Psoas muscle (tissue), 8 donors: Measurements from ENCODE around the gene PI4KA. TPM values are rescaled to one million over a fixed set of nuclear protein-coding genes. Genes with fewer than 3 reads are reported as not detected.

ENCODE experiments used
- ATAC-seq, 4 donors: fragments of 200-7000 bp; cut with Tn5 transposase; one replicate each; pipeline ENCODE4 v1.9.1; 2020; ENCODE audit warnings: moderate library complexity in 3 of 4, mild to moderate bottlenecking in 2 of 4
- DNase-seq, 2 donors: peaks; one replicate each; pipeline ENCODE4 v3.0.0-alpha.2; 2020
- H3K27ac ChIP-seq: fragments of 200-600 bp; one replicate; pipeline ENCODE4 v1.8.0; 2022
- H3K27me3 ChIP-seq, 3 donors: fragments of 200-600 bp in 1 of 3; one replicate each; pipeline versions ENCODE4 v1.6.1 to v1.8.0; 2013 to 2022; ENCODE audit warnings: low read length in 2 of 3, mild to moderate bottlenecking in 2 of 3, moderate library complexity in 1 of 3; ENCODE audit not compliant: insufficient read depth in 3 of 3
- H3K36me3 ChIP-seq, 2 donors: fragments of 200-600 bp in 1 of 2; one replicate each; pipeline versions ENCODE4 v1.6.1 to v1.8.0; 2013 to 2022; ENCODE audit warnings: low read depth in 1 of 2, mild to moderate bottlenecking in 1 of 2, moderate library complexity in 1 of 2; ENCODE audit not compliant: insufficient read depth in 1 of 2
- H3K4me1 ChIP-seq: fragments of 200-600 bp; one replicate; pipeline ENCODE4 v1.8.0; 2022
- H3K4me3 ChIP-seq: fragments of 200-600 bp; one replicate; pipeline ENCODE4 v1.8.0; 2022; ENCODE audit warnings: mild to moderate bottlenecking
- H3K9me3 ChIP-seq: fragments of 200-600 bp; one replicate; pipeline ENCODE4 v1.8.0; 2022
- CTCF ChIP-seq: fragments of 200-600 bp; IDR thresholded peaks from one replicate; pipeline ENCODE4 v1.8.0; 2022; ENCODE audit warnings: antibody characterized with exemption
- WGBS, 3 donors: extraction: QIAGEN DNeasy Blood & Tissue Kit; methylation state at CpG; one replicate each; pipeline versions ENCODE4 v1.1.6 to v1.1.7; 2013; 5-methylcytosine and 5-hydroxymethylcytosine counted together
- intact Hi-C, 2 donors: fragments of 100-400 bp; cut with DNase I; formaldehyde crosslinking; loops; one replicate each; pipeline versions ENCODE4 v1.11.0 to v1.14.2; 2022
- polyA plus RNA-seq, 3 donors: library from polyadenylated mRNA; stranded (reverse); fragments of 200-250 nt; gene quantifications; one replicate each; pipeline ENCODE4 v1.2.3, GENCODE V29; 2013
- total RNA-seq, 4 donors: library from RNA; stranded (reverse); fragmentation: NEBNext Ultra II Directional in 2 of 4; extraction: Animal tissue kit (Norgen Biotek cat#: 25700) in 2 of 4; gene quantifications; one replicate each; pipeline versions ENCODE4 v1.2.1 to v1.2.4, GENCODE V29; 2021 to 2023
- donor health status: healthy with polysubstance abuse.
- donor health status: DM: no; HTN: no; CAD: no; lungs with moderate emphysema.
- donor health status: Bipolar disorder and iron deficiency.
- donor health status: healthy.
- donor health status: DM: yes; HTN: yes; CAD: no.
- donor health status: DM: no; HTN: no; CAD: no.
- donor health status: DM: no; HTN: no; CAD: no.
- donor health status: DM: yes; HTN: yes; CAD: no.

Gene PI4KA
- total and polyA plus RNA-seq, 7 donors, result 22.7 to 52.6 (median 41.0) TPM

- Histone ChIP-seq H3K9me3 (no peaks in the 10 kb centered on the region), H3K27ac (no peak overlapping the region), H3K4me3 (no peak overlapping the region), H3K36me3 (peaks cover 3 to 24% of the 10 kb centered on the region in 2 donors), H3K4me1 (peaks cover 3% of the 10 kb centered on the region), H3K27me3 (no peaks in the 10 kb centered on the region)
- DNase-seq (no peak), ATAC-seq (no peak)
- intact Hi-C loops, result no loop called here
- TF ChIP-seq CTCF, result no peak
- WGBS, 3 donors, result 97 to 98% (median 97%) methylated on average over 2 of the region's 2 CpGs
Measured at GRCh38 chr22:20836987-20837823, 21.4 kb downstream of the PI4KA start.

- intact Hi-C loops, result no loop called here
- ATAC-seq, result no peak
- Histone ChIP-seq H3K4me1 (no peaks in the 10 kb centered on the region), H3K4me3 (no peak overlapping the region), H3K9me3 (no peaks in the 10 kb centered on the region), H3K36me3 (peaks cover 3 to 48% of the 10 kb centered on the region in 2 donors), H3K27me3 (no peaks in the 10 kb centered on the region), H3K27ac (no peak overlapping the region)
- 93 to 98% (median 95%) methylated on average over 3 of the region's 3 CpGs for WGBS, 3 donors
- TF ChIP-seq CTCF, result no peak
- DNase-seq, result no peak
Measured at GRCh38 chr22:20834725-20835124, 23.9 kb downstream of the PI4KA start.

- no peak for TF ChIP-seq CTCF
- intact Hi-C loops, result no loop called here
- Histone ChIP-seq H3K27ac (no peak overlapping the region), H3K4me3 (no peak overlapping the region), H3K4me1 (no peaks in the 10 kb centered on the region), H3K27me3 (no peaks in the 10 kb centered on the region), H3K9me3 (no peaks in the 10 kb centered on the region), H3K36me3 (peaks cover 3 to 53% of the 10 kb centered on the region in 2 donors)
- ATAC-seq, result no peak
- whole genome bisulfite sequencing, 3 donors, result 84 to 93% (median 89%) methylated on average over 3 of the region's 3 CpGs
- DNase-seq, result no peak
Measured at GRCh38 chr22:20834206-20834605, 24.4 kb downstream of the PI4KA start.

GRCh38 chr22:20833225-20833665 lies 25.4 kb downstream of the PI4KA start:
- H3K9me3 ChIP-seq, result no peaks in the 10 kb centered on the region
- no peak for TF ChIP-seq CTCF
- peaks cover 3 to 62% of the 10 kb centered on the region in 2 donors for H3K36me3 ChIP-seq
- no peaks in the 10 kb centered on the region for H3K27me3 ChIP-seq
- ATAC-seq (no peak), DNase-seq (no peak)
- no peaks in the 10 kb centered on the region for H3K4me1 ChIP-seq
- WGBS, 3 donors, result 97 to 98% (median 98%) methylated on average over 6 of the region's 6 CpGs
- intact Hi-C loops, result no loop called here
- no peak overlapping the region for H3K27ac ChIP-seq
- H3K4me3 ChIP-seq, result no peak overlapping the region
